ENCODE results near the gene ATG7. TPM values are rescaled to one million over a fixed set of nuclear protein-coding genes. Genes with fewer than 3 reads are reported as not detected.

Gene ATG7
- total and polyA plus RNA-seq, 10 of the 15 experiments (the other 5 are each of a cell fraction or from before 2014, with no cell fraction given) = 13.5 to 49.5 (median 26.4) TPM

DNA sequence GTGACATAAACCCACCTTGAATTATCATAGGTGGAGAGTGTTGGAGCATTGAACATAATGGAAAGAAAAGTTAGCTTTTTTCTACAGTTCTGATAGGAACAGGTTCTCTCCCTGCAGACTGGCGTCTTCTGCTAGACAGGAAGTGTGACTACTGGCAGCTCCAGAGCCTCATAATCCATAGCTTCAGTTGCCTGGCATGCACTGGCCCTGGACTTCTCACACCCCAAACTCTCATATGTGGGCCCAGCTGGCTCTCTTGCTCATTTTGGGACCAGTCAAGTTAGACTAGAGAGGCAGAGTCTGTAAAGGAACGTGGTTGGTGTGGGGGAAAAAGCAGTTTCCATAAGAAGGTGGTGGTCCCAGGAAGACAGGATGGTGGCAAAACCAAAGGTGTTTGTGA is 191.4 kb downstream of the ATG7 start (continued):
- no peak for TF ChIP-seq MEF2A (IDR thresholded peaks at IDR 0.05; ENCODE audit: insufficient read depth, low read depth, low read length)

DNA sequence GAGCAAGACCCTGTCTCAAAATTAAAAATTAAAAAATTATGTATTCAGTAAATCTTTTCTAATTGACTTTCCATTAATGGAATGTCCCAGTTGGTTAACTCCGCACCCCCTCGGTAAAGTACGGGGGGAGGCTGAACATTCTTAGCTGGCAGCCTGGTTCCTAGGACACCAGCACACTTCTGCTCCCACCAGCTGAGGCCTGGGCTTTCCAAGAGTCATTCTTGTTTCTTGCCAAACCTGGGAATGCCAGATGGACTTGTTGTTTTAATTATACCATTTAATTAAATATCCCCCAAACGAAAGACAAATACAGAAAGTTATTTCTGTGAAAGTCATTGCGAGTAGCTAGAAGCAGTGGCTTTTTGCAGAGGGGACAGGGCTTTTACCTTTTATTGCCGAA is 192.2 kb downstream of the ATG7 start:
- 99% methylated on average over 6 of the region's 6 CpGs for WGBS (ENCODE audit: insufficient coverage, insufficient replicate concordance, low lambda C conversion rate, missing lambda C conversion rate)
- Histone ChIP-seq H2AFZ (ENCODE audit: control insufficient read depth, low read depth, low read length) (no peak overlapping the region), H3K79me2 (ENCODE audit: control insufficient read depth, insufficient read depth, low read length) (no peaks in the 10 kb centered on the region), H3K27me3 (replicated peaks in 1 of 2; ENCODE audit: control insufficient read depth in 2 of 2, insufficient read depth in 2 of 2, low read length in 1 of 2) (no peaks in the 10 kb centered on the region), H3K4me2 (ENCODE audit: control insufficient read depth, insufficient read depth) (no peak overlapping the region), H3K4me3 (no peak overlapping the region), H3K9ac (ENCODE audit: control insufficient read depth, insufficient read depth, low read length) (no peak overlapping the region), H4K20me1 (ENCODE audit: control insufficient read depth, insufficient read depth) (no peaks in the 10 kb centered on the region), H3K36me3 (ENCODE audit: control insufficient read depth in 2 of 2, insufficient read depth in 2 of 2, low read length in 1 of 2) (no peaks in the 10 kb centered on the region), H3K4me1 (ENCODE audit: control insufficient read depth, insufficient read depth, low read length) (no peaks in the 10 kb centered on the region), H3K27ac (ENCODE audit: control insufficient read depth, insufficient read depth) (no peak overlapping the region), H3K9me3 (replicated peaks; ENCODE audit: control insufficient read depth, insufficient read depth, low read length) (no peaks in the 10 kb centered on the region)
- in situ Hi-C loops (cut with MboI) = no loop called here
- FAIRE-seq = no peak
- no TSS peak for BruUV-seq (replicated peaks)
- no peak for DNase-seq (ENCODE audit: low read depth, low spot score)
- intact Hi-C loops (cut with micrococcal nuclease; ENCODE audit: unreplicated experiment) = no loop called here
- CTCF ChIA-PET = no interaction called here
- RAD21 ChIA-PET (ENCODE audit: unreplicated experiment) = no interaction called here
- POLR2A ChIA-PET = no interaction called here
- SMC1A ChIA-PET (ENCODE audit: uncharacterized antibody, unreplicated experiment) = interaction anchor here (1.1 kb wide), 1 partner anchor 21 kb away, joined by 3 read pairs; no protein-coding TSS in a partner anchor
- ATAC-seq = no peak
- TF ChIP-seq YBX1 (IDR thresholded peaks at IDR 0.05) = no peak
- TF ChIP-seq LARP7 (IDR thresholded peaks at IDR 0.05) = no peak
- TF ChIP-seq ZZZ3 (IDR thresholded peaks at IDR 0.05; ENCODE audit: control insufficient read depth, insufficient read length, low read depth) = no peak
- TF ChIP-seq PAX5 (IDR thresholded peaks at IDR 0.05; ENCODE audit: borderline replicate concordance, low read depth, low read length) = no peak
- TF ChIP-seq USF1 (IDR thresholded peaks at IDR 0.05; ENCODE audit: borderline replicate concordance, extremely low read length, insufficient read depth, low read depth, low read length) = no peak
- TF ChIP-seq CBX3 (IDR thresholded peaks at IDR 0.05; ENCODE audit: borderline replicate concordance, low read depth) = no peak
- TF ChIP-seq CREM (IDR thresholded peaks at IDR 0.05; ENCODE audit: low read depth) = no peak
- TF ChIP-seq CEBPB (IDR thresholded peaks at IDR 0.05; ENCODE audit: borderline replicate concordance in 1 of 2, low read depth in 2 of 2, low read length in 2 of 2) = no peak
- TF ChIP-seq, protein P1, sequence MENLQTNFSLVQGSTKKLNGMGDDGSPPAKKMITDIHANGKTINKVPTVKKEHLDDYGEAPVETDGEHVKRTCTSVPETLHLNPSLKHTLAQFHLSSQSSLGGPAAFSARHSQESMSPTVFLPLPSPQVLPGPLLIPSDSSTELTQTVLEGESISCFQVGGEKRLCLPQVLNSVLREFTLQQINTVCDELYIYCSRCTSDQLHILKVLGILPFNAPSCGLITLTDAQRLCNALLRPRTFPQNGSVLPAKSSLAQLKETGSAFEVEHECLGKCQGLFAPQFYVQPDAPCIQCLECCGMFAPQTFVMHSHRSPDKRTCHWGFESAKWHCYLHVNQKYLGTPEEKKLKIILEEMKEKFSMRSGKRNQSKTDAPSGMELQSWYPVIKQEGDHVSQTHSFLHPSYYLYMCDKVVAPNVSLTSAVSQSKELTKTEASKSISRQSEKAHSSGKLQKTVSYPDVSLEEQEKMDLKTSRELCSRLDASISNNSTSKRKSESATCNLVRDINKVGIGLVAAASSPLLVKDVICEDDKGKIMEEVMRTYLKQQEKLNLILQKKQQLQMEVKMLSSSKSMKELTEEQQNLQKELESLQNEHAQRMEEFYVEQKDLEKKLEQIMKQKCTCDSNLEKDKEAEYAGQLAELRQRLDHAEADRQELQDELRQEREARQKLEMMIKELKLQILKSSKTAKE (IDR thresholded peaks at IDR 0.05; ENCODE audit: low read depth, poor library complexity, severe bottlenecking) = no peak
- TF ChIP-seq ZBTB33 (IDR thresholded peaks at IDR 0.05) = no peak
- TF ChIP-seq REST (IDR thresholded peaks at IDR 0.05; ENCODE audit: low read depth, low read length) = no peak
- TF ChIP-seq, protein P2, sequence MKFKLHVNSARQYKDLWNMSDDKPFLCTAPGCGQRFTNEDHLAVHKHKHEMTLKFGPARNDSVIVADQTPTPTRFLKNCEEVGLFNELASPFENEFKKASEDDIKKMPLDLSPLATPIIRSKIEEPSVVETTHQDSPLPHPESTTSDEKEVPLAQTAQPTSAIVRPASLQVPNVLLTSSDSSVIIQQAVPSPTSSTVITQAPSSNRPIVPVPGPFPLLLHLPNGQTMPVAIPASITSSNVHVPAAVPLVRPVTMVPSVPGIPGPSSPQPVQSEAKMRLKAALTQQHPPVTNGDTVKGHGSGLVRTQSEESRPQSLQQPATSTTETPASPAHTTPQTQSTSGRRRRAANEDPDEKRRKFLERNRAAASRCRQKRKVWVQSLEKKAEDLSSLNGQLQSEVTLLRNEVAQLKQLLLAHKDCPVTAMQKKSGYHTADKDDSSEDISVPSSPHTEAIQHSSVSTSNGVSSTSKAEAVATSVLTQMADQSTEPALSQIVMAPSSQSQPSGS (IDR thresholded peaks at IDR 0.05; ENCODE audit: low read length) = no peak
